Mesothelial cell of epicardium (in vitro differentiated cells): ENCODE results near the gene NTM. TPM values are rescaled to one million over a fixed set of nuclear protein-coding genes. Genes with fewer than 3 reads are reported as not detected.

Source experiments
- DNase-seq, 2 experiments: peaks; one replicate each; pipeline ENCODE4 v3.0.0; 2021; ENCODE audit warnings: low spot score in 2 of 2; ENCODE audit not compliant: unreplicated experiment in 2 of 2
- H3K27ac Mint-ChIP-seq: 2 replicates; pipeline ENCODE4 v1.8.0; 2021; ENCODE audit warnings: mixed read lengths
- H3K27me3 Mint-ChIP-seq: 2 replicates; pipeline ENCODE4 v1.8.0; 2021; ENCODE audit warnings: low read depth, mixed read lengths
- H3K36me3 Mint-ChIP-seq: 2 replicates; pipeline ENCODE4 v1.8.0; 2021; ENCODE audit warnings: mixed read lengths
- H3K4me1 Mint-ChIP-seq: 2 replicates; pipeline ENCODE4 v1.8.0; 2021; ENCODE audit warnings: mixed read lengths
- H3K4me3 Mint-ChIP-seq: 2 replicates; pipeline ENCODE4 v1.8.0; 2021; ENCODE audit warnings: mild to moderate bottlenecking, moderate library complexity, mixed read lengths
- H3K9me3 Mint-ChIP-seq: 2 replicates; pipeline ENCODE4 v1.8.0; 2021; ENCODE audit warnings: mixed read lengths
- CTCF ChIP-seq: fragments of 200-600 bp; sonication (generic); IDR thresholded peaks from one replicate; pipeline ENCODE4 v1.5.0; 2021; ENCODE audit warnings: antibody characterized with exemption; ENCODE audit not compliant: unreplicated experiment
- total RNA-seq: library from RNA; stranded (reverse); gene quantifications from 3 replicates; pipeline ENCODE4 v1.2.1, GENCODE V29; 2021

Gene NTM
- total RNA-seq, 1 donor from 2014 or later: 3.9 TPM

GRCh38 chr11:131903074-131903473, 532.7 kb downstream of the NTM start:
- H3K36me3 Mint-ChIP-seq: no peaks in the 10 kb centered on the region
- H3K9me3 Mint-ChIP-seq: no peaks in the 10 kb centered on the region
- peaks cover 62% of the 10 kb centered on the region for H3K27me3 Mint-ChIP-seq
- H3K4me1 Mint-ChIP-seq: peaks cover 7% of the 10 kb centered on the region
- TF ChIP-seq CTCF: no peak
- H3K4me3 Mint-ChIP-seq: no peak overlapping the region
- H3K27ac Mint-ChIP-seq: no peak overlapping the region
- no peak for DNase-seq

GRCh38 chr11:131904756-131905155, 534.3 kb downstream of the NTM start:
- no peaks in the 10 kb centered on the region for H3K9me3 Mint-ChIP-seq
- H3K36me3 Mint-ChIP-seq: no peaks in the 10 kb centered on the region
- DNase-seq: no peak
- H3K4me1 Mint-ChIP-seq: peaks cover 3% of the 10 kb centered on the region
- TF ChIP-seq CTCF: no peak
- no peak overlapping the region for H3K27ac Mint-ChIP-seq
- H3K27me3 Mint-ChIP-seq: peaks cover 74% of the 10 kb centered on the region
- no peak overlapping the region for H3K4me3 Mint-ChIP-seq

- H3K4me1 Mint-ChIP-seq: peaks cover 12% of the 10 kb centered on the region
- no peaks in the 10 kb centered on the region for H3K9me3 Mint-ChIP-seq
- H3K4me3 Mint-ChIP-seq: no peak overlapping the region
- TF ChIP-seq CTCF: no peak
- peaks cover 80% of the 10 kb centered on the region for H3K27me3 Mint-ChIP-seq
- no peak for DNase-seq
- H3K27ac Mint-ChIP-seq: no peak overlapping the region
- H3K36me3 Mint-ChIP-seq: no peaks in the 10 kb centered on the region
These were observed 536.5 kb downstream of the NTM start for GRCh38 chr11:131906963-131907362.

- no peak overlapping the region for H3K27ac Mint-ChIP-seq
- H3K27me3 Mint-ChIP-seq: peaks cover 82% of the 10 kb centered on the region
- H3K9me3 Mint-ChIP-seq: no peaks in the 10 kb centered on the region
- no peaks in the 10 kb centered on the region for H3K36me3 Mint-ChIP-seq
- H3K4me3 Mint-ChIP-seq: no peak overlapping the region
- TF ChIP-seq CTCF: no peak
- no peak for DNase-seq
- peaks cover 12% of the 10 kb centered on the region for H3K4me1 Mint-ChIP-seq
These were observed 537.0 kb downstream of the NTM start for GRCh38 chr11:131907371-131907770.

- TF ChIP-seq CTCF: no peak
- Mint-ChIP-seq H3K4me1 (peaks cover 12% of the 10 kb centered on the region), H3K4me3 (no peak overlapping the region), H3K9me3 (no peaks in the 10 kb centered on the region), H3K36me3 (no peaks in the 10 kb centered on the region), H3K27me3 (peaks cover 86% of the 10 kb centered on the region), H3K27ac (no peak overlapping the region)
- no peak for DNase-seq
These were observed 537.9 kb downstream of the NTM start for GRCh38 chr11:131908316-131908715.
